HG03097 (cell line): ENCODE results near the gene TNRC6A.
"Not testable (repeated sequence)": the region's sequence is repeated elsewhere in the genome, so short reads cannot be mapped to it uniquely, and the experiment has no call there.

Experiments
- ATAC-seq: cut with Tn5 transposase; IDR thresholded peaks from one replicate; pipeline ENCODE4 v1.9.1; 2021; ENCODE audit not compliant: unreplicated experiment, low FRiP score

TNRC6A gene

DNA sequence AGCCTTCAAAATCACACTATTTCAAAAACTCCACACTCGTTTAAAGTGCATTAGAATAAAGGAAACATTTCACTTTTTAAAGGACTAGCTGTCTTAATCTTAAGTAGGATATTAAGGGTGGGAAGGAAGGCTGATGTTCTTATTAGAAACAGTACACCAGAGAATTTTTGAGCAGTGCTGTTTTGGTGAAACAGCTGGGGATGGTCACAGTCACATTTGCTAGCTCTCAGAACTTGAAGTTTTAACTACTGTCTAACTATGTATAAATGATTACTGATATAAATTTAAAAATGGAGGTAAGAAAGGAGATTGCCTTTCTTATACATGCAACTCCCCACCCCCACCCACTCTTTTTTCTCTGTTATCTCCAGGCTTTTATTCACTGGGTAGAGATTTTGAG is 77.8 kb downstream of the TNRC6A start:
- ATAC-seq: no peak

- no peak for ATAC-seq
Measured at GRCh38 chr16:24810951-24811843, 81.7 kb downstream of the TNRC6A start.

DNA sequence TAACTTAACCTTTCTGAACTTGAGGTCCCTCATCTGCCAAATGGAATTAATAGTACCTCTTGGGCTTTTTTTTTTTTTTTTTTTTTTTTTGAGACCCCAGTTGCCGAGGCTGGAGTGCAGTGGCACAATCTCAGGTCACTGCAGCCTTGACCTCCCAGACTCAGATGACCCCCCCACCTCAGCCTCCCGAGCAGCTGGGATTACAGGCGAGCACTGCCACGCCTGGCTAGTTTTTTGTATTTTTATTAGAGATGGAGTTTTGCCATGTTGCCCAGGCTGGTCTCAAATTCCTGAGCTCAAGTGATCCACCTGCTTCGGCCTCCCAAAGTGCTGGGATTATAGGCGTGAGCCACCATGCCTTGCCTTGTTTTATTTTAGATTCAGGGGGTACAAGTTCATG is 83.4 kb downstream of the TNRC6A start:
- ATAC-seq: not testable (repeated sequence)

DNA sequence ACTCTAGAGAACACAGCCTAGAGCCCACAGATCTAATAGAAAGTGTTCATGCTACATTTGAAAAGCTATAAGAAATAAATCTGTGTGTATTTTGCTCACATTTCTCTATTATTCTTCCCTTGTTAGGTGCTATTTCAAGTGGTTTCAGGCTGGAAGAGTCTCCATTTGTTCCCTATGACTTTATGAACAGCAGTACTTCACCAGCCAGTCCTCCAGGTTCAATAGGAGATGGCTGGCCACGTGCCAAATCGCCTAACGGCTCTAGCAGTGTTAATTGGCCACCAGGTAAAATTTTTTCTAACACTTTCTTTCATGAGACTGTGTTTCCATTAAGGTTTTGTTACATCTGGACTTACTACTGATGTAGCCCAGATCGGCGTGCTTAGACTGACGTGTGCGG is 85.6 kb downstream of the TNRC6A start:
- ATAC-seq: no peak

GRCh38 chr16:24816688-24817087 is 87.2 kb downstream of the TNRC6A start:
- ATAC-seq: no peak

DNA sequence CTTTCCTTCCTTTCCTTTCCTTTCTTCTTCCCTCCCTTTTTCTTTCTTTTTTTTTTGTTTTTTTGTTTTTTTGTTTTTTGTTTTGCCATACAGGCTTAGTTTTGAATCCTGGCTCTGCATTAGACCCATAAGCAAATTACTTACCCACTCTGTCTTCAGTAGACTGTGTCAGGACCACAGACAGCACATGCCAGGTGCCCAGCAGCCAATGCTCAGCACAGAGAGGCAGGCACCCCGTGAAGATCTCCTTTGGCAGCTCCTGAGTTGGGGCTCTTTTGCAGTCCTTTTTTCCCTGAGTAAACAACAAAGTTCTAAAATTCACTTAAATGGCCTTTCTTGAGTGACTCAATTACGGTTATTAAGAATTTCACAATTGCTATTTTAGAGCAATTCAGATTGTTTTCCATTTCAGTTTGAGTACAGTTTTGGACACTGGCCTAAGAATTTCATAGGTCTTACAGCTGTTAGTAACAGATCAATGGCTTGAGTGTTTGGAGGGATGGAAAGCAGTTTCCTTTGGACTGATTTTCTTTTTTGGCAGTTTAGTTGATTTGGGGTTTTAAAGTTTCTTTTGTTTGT is 90.1 kb downstream of the TNRC6A start:
- no peak for ATAC-seq

GRCh38 chr16:24820522-24820921 is 91.1 kb downstream of the TNRC6A start:
- no peak for ATAC-seq

- no peak for ATAC-seq
Measured at GRCh38 chr16:24821129-24821528, 91.7 kb downstream of the TNRC6A start.

GRCh38 chr16:24822542-24822941 is 93.1 kb downstream of the TNRC6A start:
- ATAC-seq: no peak

DNA sequence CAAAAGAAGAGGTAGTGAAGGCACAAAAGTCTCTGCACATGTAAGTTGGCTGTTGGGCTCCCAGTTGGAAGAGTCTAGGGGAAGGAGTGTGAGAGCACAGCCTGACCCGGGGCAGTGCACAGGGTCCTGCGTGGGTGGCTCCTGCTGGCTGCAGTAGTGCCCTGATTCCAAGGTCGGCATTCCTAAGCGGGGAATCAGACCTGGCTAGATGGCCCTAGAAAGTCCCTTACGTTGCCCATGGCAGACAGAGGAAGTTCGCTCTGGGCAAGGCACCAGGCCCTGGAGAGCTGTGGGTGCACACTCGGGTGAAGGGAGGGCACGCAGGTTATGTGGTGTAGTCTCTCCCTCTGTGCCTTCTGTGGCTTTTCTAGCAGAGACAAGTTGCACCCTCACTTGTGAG is 93.5 kb downstream of the TNRC6A start:
- no peak for ATAC-seq

GRCh38 chr16:24825696-24826095 is 96.2 kb downstream of the TNRC6A start:
- no peak for ATAC-seq

DNA sequence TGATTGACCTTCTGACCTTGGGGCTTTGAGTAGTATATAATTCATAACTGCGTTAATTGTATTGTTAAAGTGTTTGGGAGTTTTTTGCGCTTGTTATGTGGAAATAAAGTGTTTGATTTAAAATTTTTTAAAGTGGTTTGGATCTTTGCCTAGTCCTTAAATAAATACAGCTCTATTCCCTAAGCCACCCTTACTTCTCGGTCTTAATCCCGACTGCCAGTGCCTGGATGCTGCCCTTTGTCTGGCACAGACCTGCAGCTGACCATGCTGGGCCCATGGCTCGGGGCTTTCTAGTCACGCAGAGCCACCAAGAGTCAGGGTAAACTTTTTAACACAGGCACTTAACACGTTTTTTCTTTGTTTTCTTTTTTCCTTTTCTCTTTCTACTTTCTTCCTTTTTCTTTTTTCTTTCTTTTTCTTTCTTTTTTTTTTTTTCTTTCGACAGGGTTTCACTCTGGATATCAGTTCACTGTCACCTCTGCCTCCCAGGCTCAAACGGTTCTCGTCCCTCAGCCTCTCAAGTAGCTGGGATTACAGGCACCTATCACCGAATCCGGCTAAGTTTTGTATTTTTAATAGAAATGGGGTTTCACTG is 96.7 kb downstream of the TNRC6A start:
- no peak for ATAC-seq

DNA sequence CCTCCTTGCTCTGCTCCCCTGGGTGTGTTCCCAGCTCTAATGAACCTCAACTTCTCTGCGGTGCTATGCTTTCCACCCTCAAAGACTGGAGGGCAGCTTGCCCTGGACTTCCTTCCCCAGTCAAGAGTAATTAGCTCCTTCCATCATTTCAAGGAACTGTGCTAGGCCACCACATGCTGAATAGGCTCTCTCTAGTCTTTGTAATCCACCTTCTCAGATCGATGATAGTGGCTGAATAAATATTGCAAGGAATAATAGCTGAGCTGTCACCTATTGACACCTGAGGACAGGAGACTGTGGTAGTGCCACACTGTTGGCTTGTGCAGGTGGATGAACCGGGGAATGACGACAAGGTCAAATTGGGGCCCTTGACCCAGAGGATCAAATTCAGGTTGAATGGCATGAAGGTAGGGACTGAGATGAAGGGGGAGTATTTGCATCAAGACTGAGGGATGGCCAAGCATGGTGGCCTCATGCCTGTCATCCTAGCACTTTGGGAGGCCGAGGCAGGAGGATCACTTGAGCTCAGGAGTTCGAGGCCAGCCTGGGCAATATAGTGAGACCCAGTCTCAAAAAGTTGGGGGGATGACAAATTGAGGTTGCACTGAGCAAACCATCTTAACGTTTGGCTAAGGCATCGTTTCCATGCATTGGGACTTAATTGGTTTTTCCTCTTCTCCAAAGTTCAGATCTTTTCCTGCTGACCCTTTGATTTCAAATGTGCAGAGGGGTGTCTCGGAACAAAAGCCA is 97.5 kb downstream of the TNRC6A start:
- ATAC-seq: no peak

GRCh38 chr16:24829153-24829552 is 99.7 kb downstream of the TNRC6A start:
- no peak for ATAC-seq

DNA sequence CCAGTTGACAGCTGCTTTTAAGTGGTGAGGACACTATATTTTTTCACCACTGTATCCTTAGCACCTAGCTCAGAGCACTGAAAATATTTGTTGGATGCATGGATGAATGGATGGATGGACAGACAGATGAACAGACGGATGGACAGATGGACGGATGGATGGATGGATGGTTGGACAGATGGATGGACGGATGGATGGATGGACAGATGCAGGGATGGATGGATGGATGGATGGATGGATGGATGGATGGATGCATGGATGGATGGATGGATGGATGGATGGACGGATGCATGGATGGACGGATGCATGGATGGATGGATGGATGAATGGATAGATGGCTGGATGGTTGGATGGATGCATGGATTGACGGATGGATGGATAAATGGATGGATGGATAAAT is 103.9 kb downstream of the TNRC6A start:
- ATAC-seq: no peak

DNA sequence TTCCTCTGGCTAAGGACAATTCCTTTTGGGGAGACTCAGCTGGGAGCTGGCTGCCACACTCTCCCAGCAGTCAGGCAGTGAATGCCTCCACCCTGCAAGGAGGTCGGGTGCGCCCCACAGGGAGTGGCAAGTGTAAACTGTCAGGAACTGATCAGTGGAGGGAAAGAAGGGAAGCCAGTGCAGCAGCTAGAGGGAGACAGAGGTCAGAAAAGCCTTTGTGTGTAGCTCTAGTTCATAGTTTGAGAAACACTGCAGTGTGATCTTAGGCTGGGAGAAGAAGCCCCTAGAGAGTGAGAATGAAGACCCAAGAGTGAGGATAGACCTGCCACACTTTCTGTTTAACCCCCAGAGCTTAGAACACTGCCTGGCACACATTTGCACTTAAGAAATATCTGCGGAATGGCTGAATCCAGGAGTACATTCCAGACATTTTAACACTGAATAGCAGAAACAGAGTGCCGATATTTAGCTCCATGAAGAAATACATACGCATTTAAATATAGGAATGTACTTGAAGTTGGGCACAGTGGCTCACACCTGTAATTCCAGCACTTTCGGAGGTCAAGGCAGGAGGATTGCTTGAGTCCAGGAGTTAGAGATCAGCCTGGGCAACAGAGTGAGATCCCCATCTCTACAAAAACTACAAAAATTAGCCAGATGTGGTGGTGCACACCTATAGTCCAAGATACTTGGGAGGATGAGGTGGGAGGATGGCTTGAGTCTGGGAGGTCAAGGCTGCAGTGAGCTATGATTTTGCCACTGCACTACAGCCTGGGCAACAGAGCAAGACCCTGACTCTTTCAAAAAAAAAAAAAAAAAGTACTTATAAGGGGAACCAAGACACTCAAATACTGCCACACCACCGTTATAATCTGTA is 105.2 kb downstream of the TNRC6A start:
- ATAC-seq: no peak

GRCh38 chr16:24836836-24837235 is 107.4 kb downstream of the TNRC6A start:
- no peak for ATAC-seq

- ATAC-seq: no peak
Measured at GRCh38 chr16:24837969-24838368, 108.5 kb downstream of the TNRC6A start.

GRCh38 chr16:24838554-24839266 is 109.3 kb downstream of the TNRC6A start:
- no peak for ATAC-seq
